GM11168 (cell line): ENCODE measurements around the gene LIF.

ENCODE experiments used
- in situ Hi-C: fragments of 300-500 bp; cut with MboI; formaldehyde crosslinking; loops from one replicate; pipeline ENCODE4 v1.12.0; 2022; ENCODE audit warnings: low sequenced_read_pairs; ENCODE audit not compliant: unreplicated experiment

The LIF gene

GRCh38 chr22:30196880-30197336 is 49.7 kb downstream of the LIF start:
- in situ Hi-C loops = no loop called here

- in situ Hi-C loops = no loop called here
These were observed 50.2 kb downstream of the LIF start for GRCh38 chr22:30196141-30196879.

DNA sequence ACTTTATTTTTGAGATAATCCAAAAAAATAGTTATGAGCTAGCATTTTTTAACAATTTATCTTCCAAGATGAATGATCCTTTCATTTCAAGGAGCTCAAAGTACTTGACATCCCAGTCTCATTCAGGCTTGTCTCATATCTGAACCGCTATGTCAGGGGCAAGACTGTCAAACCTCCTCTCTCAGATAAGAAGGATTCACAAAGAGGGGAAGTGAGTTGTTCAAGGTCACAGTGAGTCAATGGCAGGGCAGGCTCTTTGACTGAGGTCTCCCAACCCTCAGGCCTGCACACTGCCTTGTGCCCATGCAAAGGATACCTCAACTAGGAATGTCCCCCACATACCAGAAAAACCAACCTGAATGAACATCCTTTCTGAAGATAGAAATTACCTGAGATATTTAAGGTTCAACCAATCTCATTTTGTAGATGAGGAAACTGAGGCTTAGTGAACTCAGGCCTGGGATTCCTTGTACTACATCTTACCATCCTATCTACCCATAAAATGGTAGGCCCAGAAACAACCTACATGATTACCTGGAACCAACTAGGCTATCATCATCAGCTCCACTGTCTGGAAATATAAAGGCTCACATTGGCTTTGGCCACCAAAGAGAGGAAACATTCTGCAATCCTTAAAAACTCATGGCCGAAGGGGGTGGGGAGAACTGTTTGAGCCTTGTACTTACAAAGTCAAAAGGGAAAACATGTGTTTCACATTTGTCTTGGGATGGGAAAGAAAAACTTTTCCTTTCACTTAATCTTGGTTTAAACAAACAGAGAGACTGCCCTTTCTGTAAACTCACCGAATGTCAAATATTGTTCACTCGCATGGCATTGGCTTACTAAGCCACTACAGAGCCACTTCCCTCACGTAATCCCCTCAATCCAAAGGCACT is 51.1 kb downstream of the LIF start:
- in situ Hi-C loops = no loop called here

- in situ Hi-C loops = no loop called here
These were observed 53.4 kb downstream of the LIF start for GRCh38 chr22:30193031-30193775.

DNA sequence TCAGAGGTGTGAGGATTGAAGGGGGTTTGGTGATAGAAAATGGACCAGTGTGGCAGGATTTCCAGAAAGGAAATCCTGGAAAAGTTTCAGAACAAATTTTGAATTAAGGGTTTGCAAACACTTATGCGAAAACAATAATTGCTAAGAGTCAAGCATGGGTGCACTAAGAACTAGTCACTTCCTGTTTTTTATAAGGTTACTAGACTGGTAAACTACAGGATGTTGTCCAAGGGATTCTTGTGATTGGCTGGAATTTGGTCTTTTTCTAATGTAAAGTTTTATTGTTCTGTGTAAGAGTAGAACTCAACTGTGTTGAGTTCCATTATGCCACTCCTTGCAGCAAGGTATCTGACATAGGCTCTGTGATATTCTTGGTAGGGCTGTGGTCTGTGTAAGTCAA is 54.1 kb downstream of the LIF start:
- in situ Hi-C loops = no loop called here

- in situ Hi-C loops = no loop called here
These were observed 55.4 kb downstream of the LIF start for GRCh38 chr22:30191040-30191701.

DNA sequence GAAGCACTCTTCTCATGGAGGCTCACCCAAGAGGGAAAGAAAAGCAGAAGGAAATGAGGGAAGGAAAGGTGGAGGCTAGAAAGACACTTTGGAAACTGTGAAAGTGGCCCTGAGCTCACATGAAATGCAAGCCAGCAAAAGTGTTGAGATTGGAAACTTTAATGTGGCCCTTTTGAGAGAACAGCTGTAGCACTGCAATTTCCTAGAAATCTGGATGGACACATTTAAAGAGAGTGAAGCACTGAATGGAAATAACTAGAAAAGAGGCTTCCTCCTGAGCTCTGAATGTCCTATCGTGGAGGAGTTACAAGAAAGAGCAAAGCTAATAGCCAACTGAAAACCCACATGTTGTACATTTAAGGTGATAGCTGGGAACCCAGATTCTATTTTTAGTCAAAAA is 56.0 kb downstream of the LIF start:
- in situ Hi-C loops = no loop called here
